ENCODE data around the gene TSSK6. TPM values are rescaled to one million over a fixed set of nuclear protein-coding genes. Genes with fewer than 3 reads are reported as not detected.

Gene TSSK6
- total RNA-seq, 1 donor from 2014 or later = 4.6 TPM

DNA sequence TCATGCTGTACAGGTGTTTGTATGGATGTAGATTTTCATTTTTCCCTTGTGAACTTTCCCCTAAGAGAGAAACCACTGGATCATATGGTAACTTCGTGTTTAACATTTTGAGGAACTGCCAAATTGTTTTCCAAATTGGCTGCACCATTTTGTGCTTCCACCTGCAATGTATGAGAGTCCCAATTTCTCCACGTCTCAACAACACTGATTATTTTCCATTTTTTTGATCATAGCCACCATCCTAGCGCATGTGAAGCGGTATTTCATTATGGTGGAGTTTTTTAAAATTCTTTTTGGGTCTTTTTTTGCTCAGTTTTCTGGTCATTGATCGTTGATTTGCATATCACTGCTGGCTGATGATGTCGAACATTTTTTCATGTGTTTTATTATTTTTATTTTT is 5.6 kb upstream of the TSSK6 start:
- H3K4me3 Mint-ChIP-seq = no peak overlapping the region
- H3K4me1 Mint-ChIP-seq = peaks cover 29% of the 10 kb centered on the region
- no peak for DNase-seq (ENCODE audit: low spot score)
- Histone ChIP-seq H3K27me3 (no peaks in the 10 kb centered on the region), H3K36me3 (peaks cover 4% of the 10 kb centered on the region), H3K9ac (no peak overlapping the region), H2AFZ (replicated peaks) (no peak overlapping the region), H3K4me2 (no peak overlapping the region), H3F3A (ENCODE audit: low read depth) (no peaks in the 10 kb centered on the region), H3K27ac (no peak overlapping the region), H4K20me1 (ENCODE audit: low read depth) (peaks cover 61% of the 10 kb centered on the region), H3K4me3 (no peak overlapping the region), H3K4me1 (peaks cover 9% of the 10 kb centered on the region), H3K9me3 (ENCODE audit: low read depth) (no peaks in the 10 kb centered on the region), H3K79me2 (ENCODE audit: low read depth) (peaks cover 99% of the 10 kb centered on the region)
- no peak overlapping the region for H3K27ac Mint-ChIP-seq
- TF ChIP-seq, protein P1, sequence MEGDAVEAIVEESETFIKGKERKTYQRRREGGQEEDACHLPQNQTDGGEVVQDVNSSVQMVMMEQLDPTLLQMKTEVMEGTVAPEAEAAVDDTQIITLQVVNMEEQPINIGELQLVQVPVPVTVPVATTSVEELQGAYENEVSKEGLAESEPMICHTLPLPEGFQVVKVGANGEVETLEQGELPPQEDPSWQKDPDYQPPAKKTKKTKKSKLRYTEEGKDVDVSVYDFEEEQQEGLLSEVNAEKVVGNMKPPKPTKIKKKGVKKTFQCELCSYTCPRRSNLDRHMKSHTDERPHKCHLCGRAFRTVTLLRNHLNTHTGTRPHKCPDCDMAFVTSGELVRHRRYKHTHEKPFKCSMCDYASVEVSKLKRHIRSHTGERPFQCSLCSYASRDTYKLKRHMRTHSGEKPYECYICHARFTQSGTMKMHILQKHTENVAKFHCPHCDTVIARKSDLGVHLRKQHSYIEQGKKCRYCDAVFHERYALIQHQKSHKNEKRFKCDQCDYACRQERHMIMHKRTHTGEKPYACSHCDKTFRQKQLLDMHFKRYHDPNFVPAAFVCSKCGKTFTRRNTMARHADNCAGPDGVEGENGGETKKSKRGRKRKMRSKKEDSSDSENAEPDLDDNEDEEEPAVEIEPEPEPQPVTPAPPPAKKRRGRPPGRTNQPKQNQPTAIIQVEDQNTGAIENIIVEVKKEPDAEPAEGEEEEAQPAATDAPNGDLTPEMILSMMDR (IDR thresholded peaks at IDR 0.05) = no peak
- TF ChIP-seq EZH2phosphoT487 (IDR thresholded peaks at IDR 0.05) = no peak
- peaks cover 19% of the 10 kb centered on the region for H3K36me3 Mint-ChIP-seq
- no peaks in the 10 kb centered on the region for H3K9me3 Mint-ChIP-seq
- peaks cover 2% of the 10 kb centered on the region for H3K27me3 Mint-ChIP-seq (ENCODE audit: insufficient read depth, low read depth)

DNA sequence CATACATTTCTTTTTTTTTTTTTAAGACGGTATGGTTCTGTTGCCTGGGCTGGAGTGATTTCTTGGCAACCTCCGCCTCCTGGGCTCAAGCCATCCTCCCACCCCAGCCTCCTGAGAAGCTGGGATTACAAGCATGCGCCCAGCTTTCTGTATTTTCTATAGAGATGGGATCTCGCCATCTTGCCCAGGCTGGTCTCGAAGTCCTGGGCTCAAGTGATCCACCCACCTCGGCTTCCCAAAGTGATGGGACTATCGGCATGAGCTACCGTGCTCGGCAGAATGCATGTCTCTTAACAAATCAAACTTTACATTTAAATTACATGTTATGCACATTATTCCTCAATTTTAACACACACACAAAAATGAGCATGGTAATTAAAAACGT is 1.9 kb upstream of the TSSK6 start:
- H3K9me3 Mint-ChIP-seq = no peaks in the 10 kb centered on the region
- TF ChIP-seq, protein P1 (IDR thresholded peaks at IDR 0.05) = no peak
- no peak for TF ChIP-seq EZH2phosphoT487 (IDR thresholded peaks at IDR 0.05)
- TF ChIP-seq EZH2 (IDR thresholded peaks at IDR 0.05) = no peak
- Histone ChIP-seq H3K9me3 (ENCODE audit: low read depth) (no peaks in the 10 kb centered on the region), H3F3A (ENCODE audit: low read depth) (no peaks in the 10 kb centered on the region), H3K27ac (no peak overlapping the region), H3K4me1 (no peaks in the 10 kb centered on the region), H2AFZ (replicated peaks) (no peak overlapping the region), H4K20me1 (ENCODE audit: low read depth) (peaks cover 24% of the 10 kb centered on the region), H3K79me2 (ENCODE audit: low read depth) (peaks cover 62% of the 10 kb centered on the region), H3K36me3 (peaks cover 4% of the 10 kb centered on the region), H3K27me3 (no peaks in the 10 kb centered on the region), H3K4me3 (peak overlapping the region; percentile 72), H3K4me2 (peak overlapping the region; percentile 90), H3K9ac (no peak overlapping the region)
- peaks cover 19% of the 10 kb centered on the region for H3K36me3 Mint-ChIP-seq
- no peak overlapping the region for H3K27ac Mint-ChIP-seq
- no peaks in the 10 kb centered on the region for H3K27me3 Mint-ChIP-seq (ENCODE audit: insufficient read depth, low read depth)
- DNase-seq (ENCODE audit: low spot score) = no peak
- H3K4me1 Mint-ChIP-seq = peaks cover 12% of the 10 kb centered on the region
- H3K4me3 Mint-ChIP-seq = peak overlapping the region; percentile 96

DNA sequence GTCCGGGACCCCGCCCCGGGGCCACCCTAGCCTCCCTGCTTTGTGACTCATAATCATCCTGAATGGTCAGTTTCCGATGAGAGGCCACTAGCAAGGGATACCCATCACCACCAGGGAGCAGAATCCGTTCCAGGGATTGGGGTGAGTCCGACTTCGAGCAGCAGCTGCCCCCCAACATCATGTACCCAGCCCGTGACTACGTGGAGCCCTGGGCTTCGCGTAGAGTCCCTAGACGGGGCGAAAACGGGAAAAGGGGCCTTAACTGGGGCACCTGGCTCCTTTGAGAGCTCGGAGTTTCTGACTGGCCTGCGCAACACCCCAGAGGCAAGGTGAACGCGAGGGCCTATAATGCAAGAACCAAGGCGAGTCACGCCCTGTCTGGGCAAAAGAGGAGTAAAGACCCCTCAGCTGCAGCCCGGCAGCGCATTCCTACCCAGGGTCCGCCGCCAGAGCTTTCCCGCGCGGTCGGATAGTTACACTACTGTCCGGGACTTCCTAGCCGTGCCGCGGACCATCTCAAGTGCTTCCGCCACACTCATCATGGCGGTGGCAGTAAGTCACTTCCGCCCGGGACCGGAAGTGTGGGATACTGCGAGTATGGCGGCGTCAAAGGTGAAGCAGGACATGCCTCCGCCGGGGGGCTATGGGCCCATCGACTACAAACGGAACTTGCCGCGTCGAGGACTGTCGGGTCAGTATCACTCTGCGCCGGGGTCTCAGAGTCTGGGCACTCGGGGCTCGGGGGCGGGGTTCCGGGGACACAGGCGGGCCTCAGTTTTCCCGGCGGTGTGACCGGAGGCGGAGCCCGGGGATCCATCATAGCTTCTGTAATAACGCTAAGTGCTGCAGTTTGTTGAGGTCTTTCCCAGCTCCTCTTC is 533 bp upstream of the TSSK6 start, which contains the start of gene NDUFA13:
Gene NDUFA13, plus strand, starts transcription at position 584 of the 878 bp plus-strand sequence. Its CDS starts 14 bp downstream, at position 598.
- H3K9me3 ChIP-seq (ENCODE audit: low read depth) = no peaks in the 10 kb centered on the region
- no peak within 1 kb of the TSS for H3K27ac ChIP-seq
- Mint-ChIP-seq H3K27ac (peak within 1 kb of the TSS; percentile 90), H3K36me3 (peaks cover 16% of the 10 kb centered on the region), H3K4me1 (peaks cover 12% of the 10 kb centered on the region), H3K4me3 (peak within 1 kb of the TSS; percentile 96), H3K9me3 (no peaks in the 10 kb centered on the region), H3K27me3 (ENCODE audit: insufficient read depth, low read depth) (no peaks in the 10 kb centered on the region)
- no peaks in the 10 kb centered on the region for H3K36me3 ChIP-seq
- H3K4me1 ChIP-seq = no peaks in the 10 kb centered on the region
- H3F3A ChIP-seq (ENCODE audit: low read depth) = no peaks in the 10 kb centered on the region
- peaks cover 48% of the 10 kb centered on the region for H3K79me2 ChIP-seq (ENCODE audit: low read depth)
- H3K4me3 ChIP-seq = peak within 1 kb of the TSS; percentile 72
- peak within 1 kb of the TSS; percentile 90 for H3K4me2 ChIP-seq
- H4K20me1 ChIP-seq (ENCODE audit: low read depth) = peaks cover 15% of the 10 kb centered on the region
- H3K27me3 ChIP-seq = no peaks in the 10 kb centered on the region
- peak; percentile 95 for DNase-seq (ENCODE audit: low spot score)
- TF ChIP-seq, protein P1 (IDR thresholded peaks at IDR 0.05) = peak; percentile 24
- TF ChIP-seq EZH2phosphoT487 (IDR thresholded peaks at IDR 0.05) = no peak
- H2AFZ ChIP-seq (replicated peaks) = peak within 1 kb of the TSS; percentile 93
- H3K9ac ChIP-seq = peak within 1 kb of the TSS; percentile 10
